ENCODE data around the gene SERPINB2.
A peak's percentile ranks its signal among the peaks of the same experiment; 100 is the strongest.
"Not testable (repeated sequence)": the region's sequence is repeated elsewhere in the genome, so short reads cannot be mapped to it uniquely, and the experiment has no call there.

SERPINB2 gene

DNA sequence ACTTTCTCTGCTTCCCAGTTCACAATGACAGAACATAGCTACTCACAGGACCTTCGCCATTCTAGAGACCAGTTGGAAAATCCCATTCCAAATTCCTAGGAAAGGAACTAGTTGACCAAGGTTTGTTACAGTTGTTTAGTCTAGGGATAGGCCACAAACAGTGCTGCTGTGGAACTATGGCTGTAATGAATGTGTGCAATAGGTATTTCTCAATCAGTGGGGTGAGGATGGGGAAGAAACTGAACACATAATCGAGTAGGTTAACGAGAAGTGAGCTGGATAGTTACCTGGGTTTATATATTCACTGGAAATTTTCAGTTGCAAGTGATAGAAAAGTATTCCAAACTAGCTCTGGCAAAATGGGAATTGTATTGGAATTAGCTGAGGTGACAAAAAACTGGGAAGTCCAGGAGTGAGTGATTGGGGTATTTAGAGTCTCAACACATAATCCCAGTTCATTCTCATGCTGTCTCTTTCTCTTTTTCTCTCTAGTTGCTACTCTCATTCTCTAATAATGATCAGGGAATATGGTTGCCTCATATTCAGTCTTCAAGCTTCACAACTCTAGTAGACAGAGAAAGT, 43.4 kb downstream of the SERPINB2 start:
- FAIRE-seq (no peak), DNase-seq (ENCODE audit: insufficient read length, low spot score) (no peak)

GRCh38 chr18:63936156-63936931, 48.8 kb downstream of the SERPINB2 start:
- DNase-seq (ENCODE audit: insufficient read length, low spot score) (peak; percentile 62), FAIRE-seq (peak; percentile 98)

GRCh38 chr18:63936932-63937393, 49.5 kb downstream of the SERPINB2 start:
- FAIRE-seq (peak; percentile 31), DNase-seq (ENCODE audit: insufficient read length, low spot score) (no peak)

DNA sequence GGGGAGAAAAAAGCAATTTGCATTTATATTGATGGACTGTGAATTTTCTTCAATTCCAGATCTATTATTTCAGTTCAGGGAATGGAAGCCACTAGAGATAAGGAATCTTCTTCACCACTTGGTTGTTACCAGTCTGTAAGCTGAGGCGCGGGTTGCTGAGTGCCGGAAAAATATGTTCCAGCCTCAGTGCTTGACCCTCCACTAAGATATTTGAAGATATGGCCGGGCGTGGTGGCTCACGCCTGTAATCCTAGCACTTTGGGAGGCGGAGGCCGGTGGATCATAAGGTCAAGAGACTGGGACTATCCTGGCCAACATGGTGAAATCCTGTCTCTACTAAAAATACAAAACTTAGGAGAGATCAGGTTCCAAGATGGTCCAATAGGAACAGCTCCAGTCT, 52.5 kb downstream of the SERPINB2 start:
- FAIRE-seq (no peak), DNase-seq (ENCODE audit: insufficient read length, low spot score) (no peak)

DNA sequence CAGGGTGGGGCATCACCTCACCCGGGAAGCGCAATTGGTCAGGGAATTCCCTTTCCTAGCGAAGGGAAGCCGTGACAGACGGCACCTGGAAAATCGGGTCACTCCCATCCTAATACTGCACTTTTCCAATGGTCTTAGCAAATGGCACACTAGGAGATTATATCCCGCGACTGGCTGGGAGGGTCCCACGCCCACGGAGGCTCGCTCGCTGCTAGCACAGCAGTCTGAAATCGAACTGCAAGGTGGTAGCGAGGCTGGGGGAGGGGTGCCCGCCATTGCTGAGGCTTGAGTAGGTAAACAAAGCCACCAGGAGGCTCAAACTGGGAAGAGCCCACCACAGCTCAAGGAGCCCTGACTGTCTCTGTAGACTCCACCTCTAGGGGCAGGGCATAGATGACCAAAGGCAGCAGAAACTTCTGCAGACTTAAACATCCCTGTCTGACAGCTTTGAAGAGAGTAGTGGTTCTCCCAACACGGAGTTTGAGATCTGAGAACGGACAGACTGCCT, 53.1 kb downstream of the SERPINB2 start:
- not testable (repeated sequence) for FAIRE-seq; DNase-seq (ENCODE audit: insufficient read length, low spot score)

DNA sequence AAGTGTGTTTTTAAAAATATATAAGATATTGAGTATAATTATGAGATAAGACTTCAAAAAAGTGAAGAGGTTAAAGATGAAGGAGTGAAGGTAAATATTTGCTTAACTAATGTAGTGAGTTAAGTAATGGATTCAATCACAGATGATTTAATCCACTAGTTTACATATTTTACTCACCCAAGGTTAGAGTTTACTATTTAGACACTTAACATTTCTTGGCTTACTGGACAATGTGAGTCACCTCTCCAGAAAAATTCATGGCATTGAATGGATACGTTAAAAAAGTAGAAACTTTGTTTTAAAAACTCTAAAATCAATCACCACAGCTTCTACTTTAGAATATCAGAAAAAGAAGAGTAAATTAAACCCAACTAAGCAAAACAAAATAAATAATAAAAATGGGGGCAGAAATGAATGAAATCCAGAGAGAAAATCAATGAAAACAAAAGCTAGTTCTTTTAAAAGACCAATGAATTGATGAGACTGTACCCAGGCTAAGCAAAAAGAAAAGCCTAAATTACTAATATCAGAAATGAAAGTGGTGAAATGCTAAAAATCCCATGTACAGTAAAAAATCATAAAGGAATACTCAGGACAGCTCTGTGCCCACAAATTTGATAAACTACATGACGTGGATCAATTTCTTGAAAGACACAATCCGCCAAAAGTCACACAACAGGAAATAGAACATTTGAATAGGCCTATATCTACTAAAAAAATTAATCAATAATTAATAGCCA, 59.7 kb downstream of the SERPINB2 start:
- FAIRE-seq (peak; percentile 39), DNase-seq (ENCODE audit: insufficient read length, low spot score) (no peak)

- FAIRE-seq = peak; percentile 61
- DNase-seq (ENCODE audit: insufficient read length, low spot score) = peak; percentile 45
Measured at GRCh38 chr18:63949068-63949737, 61.7 kb downstream of the SERPINB2 start, which contains the start of gene HMSD. TSS of gene HMSD (plus strand) at chr18:63949301. CDS start at chr18:63953456, 4,155 bp downstream.

GRCh38 chr18:63951302-63951705, 63.8 kb downstream of the SERPINB2 start:
- FAIRE-seq (peak; percentile 80), DNase-seq (ENCODE audit: insufficient read length, low spot score) (no peak)
